ENCODE data around the gene PRPH.

Gene PRPH

DNA sequence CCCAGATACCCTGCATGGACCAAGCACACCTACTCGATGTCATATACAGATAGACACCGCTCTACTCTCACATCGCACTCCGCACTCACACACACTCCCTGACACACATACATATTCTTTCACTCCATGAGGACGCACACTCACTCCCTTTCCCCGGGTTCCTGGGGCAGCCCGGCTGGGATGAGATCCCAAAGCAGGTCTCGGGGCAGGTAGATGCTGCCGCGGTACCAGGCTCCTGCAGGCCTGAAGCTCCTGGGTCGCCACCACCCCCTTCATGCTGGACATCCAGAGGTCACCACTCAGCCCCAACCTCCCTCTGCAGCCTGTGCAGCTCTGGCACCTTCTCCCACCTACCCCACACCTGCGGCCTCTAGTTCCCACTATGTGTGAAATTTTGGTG is 39.7 kb downstream of the PRPH start:
- no peak for DNase-seq

DNA sequence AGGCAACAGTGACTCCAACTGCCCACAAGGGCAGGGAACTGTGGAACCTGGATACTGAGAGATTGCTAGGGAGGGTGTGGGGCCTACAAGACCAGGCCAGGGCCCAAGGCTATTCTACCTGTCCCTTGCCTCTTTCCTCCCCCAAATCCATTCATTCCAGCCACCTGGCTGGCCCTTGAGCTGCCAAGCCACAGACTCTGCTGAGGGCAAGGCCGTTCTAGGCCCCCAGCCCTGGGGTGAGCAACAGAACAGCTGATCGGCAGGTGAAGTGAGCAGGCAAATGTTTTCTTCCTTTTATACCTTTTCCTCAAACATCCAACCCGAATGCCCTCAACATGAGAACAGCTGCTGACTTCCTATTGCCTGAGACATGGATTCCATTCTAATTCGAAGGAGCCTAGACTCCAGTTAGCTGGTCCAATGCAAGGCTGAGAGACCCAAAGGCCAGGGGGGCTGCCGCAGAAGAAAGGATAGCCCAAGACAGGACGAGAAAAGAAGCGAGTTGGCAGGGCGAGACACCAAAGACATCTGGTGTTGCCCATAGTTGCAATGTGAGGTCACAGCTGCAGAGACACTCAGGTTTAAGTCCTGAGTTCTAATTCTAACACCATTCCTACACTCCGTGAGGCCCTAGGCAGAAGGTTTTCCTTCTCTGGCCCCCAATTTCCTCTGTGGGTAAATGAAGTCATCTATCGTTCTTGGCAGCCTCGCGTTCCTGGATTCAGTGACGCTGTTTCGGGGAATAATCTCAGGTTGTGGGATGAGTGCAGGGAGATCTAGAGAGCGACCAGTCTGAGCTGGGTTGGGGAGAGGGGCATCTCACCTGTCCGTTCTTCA is 40.4 kb downstream of the PRPH start:
- no peak for DNase-seq

DNA sequence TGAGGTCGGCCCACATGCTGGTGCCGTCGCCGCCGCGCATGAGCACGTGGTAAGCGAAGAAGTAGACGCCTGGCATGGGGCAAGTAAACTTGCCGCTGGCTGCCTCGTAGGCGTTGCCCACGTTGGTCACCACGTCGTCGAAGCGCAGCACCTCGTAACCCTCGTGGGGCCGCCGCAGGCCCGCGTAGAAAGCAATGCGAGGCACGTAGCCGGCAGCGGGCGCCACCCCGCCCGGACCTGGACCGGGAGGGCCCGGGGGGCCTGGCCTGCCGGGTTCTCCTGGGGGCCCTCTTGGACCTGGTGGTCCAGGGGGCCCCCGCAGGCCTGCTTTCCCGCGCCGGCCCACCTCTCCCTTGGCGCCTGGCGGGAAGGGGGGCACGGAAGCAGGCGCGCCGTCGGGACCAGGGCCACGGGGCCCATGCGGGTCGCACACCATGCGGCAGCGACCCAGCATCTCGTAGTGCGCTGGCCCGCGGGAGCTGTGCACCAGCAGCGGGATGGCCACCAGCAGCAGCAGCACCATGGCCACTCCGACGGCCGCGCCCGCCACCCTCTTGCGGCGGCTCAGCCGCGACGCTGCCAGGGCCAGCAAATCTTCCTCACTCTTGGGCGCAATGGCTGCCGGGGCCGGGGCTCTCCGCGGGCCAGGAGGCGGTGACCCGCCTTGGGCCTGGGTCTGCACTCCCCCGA is 41.2 kb downstream of the PRPH start:
- DNase-seq: no peak

DNA sequence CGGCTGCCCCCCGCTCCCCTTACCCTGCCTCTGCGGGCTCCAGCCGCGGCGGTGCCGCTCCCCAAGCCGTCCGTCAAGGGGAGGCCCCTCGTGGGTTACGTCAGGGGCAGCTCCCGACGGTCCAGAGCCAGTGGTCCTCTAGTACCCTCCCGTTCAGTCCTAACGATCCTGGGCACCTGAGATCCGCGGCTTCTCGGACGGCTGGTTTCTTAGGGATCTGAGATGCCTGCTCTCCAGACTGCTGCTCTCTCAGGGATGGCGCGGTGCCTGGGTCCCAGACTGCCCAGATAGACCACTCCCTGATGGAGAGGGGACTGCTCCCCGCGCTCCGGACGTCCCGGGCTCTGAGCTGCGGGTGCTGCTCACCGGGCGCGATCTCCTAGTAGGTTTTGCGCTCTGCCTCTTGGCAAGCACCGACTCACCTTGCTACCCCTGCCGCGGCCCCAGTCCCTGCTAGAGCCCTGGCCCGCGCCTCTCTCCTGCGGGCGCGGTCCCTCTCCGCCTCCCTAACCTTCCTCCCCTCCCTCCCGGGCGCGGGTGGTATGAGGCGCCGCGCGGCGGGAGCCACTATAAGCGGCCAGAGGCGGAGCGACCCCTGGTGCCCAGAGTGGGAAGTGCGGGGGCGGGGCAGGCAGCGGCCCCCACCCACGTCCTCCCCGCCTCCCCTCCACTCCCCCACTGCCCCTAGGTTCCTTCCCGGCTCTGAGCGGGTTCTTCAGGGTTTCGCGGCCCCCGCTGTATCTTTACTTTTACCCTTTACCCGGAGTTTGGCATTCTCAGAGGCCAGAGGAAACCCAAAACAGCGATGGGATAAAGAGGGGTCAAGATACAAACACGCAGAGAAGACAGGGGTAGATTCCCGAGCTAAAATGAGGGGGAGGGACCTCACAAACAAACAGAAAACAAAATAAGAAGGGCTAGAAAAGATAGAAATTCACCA is 42.0 kb downstream of the PRPH start, which contains the start of gene C1QL4:
C1QL4 (minus strand) TSS at position 544 of the 940 bp plus-strand sequence. CDS start 711 bp downstream, outside the sequence.
- peak; percentile 81 for DNase-seq

DNA sequence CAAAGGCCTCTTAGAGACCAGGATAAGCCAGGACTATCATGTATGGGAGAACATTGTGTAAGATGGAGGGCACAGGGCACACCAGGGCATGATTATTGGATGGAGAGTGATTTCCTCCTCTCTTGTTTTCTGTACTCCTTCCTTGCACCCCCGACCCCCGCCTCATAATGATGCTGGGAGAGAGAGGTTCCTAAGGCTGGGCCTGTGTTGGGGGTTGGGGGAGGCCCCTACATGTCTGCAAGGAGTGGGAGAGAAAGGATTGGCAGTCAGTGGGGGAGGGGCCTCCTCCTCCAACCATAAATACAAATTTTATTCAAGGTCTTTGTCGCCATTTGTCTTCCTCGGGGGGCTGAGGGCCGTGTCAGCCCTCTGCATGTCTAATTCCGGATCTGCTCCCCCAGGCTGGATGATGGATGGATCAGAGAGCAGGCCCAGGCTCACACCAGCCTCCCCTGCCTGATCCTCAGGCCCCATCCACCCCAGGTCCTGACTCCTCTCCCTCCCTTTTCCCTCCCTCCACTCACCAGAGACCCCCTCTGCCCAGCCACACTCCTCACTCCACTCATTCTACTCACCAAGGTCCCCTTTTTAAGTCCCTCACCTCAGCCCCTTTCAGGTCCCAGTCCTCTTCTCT is 44.0 kb downstream of the PRPH start:
- no peak for DNase-seq

DNA sequence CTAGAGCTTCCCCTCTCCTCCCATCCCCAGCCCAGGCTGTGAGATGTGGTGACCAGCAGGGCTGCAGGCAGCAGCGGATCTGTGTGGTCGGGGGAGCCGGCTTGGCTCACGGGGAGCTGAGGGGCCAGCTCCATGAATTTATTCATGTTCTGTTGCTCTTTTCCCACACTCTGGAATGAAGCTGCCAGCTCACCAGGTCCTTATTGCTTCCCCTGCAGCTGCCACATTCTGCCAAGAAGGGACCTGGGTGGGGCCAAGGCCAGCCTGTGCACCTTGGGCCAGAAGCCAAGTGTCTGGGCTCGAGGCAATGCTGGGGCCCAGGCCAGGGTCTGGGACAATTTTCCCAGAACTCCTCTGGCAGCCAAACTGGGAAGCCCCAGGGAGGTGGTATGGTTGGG is 44.5 kb downstream of the PRPH start:
- no peak for DNase-seq

- no peak for DNase-seq
Observed at GRCh38 chr12:49340095-49340870, 45.3 kb downstream of the PRPH start.

- DNase-seq: no peak
Observed at GRCh38 chr12:49340971-49341776, 46.2 kb downstream of the PRPH start.

- no peak for DNase-seq
Observed at GRCh38 chr12:49341777-49342065, 46.8 kb downstream of the PRPH start.

- DNase-seq: peak; percentile 77
Observed at GRCh38 chr12:49342066-49342913, 47.3 kb downstream of the PRPH start.

DNA sequence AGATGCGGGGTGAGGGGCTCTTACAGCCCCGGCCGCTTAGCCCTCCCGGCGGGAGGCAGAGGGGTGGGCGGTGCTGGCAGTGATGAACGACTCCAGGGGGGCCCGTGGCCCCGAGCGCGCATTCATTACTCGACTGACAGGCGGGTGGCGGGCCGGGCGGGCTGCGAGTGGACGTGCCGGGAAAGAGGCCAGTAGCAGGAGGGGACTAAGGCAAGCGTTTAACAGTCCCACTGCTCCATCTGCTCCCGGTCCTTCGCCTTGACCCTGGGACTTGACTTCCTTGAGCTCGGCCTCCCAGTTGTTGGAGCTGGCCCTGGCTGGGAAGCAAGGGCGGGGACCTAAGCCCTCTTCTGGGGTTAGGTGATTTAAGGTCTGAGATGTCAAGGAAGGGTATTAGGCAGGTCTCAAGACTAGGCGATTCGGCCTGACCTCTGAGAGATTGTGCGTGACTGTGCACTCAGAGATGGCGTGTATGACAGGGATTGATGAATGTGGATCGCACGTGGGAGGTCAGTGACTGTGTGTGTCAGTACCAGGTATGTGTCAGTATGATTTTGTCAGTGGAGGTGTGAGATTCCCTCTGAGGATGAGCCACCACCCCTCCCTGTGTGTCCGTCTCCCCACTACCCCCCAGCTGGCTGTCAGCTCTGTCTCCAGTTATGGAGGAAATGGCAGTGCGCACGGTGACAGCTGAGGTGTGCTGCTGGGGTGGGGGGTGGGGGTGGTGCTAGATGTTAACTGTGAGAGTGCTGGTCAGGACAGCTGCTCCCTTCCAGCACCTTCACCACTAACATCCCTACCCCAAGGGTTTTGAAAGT is 48.2 kb downstream of the PRPH start:
- no peak for DNase-seq

DNA sequence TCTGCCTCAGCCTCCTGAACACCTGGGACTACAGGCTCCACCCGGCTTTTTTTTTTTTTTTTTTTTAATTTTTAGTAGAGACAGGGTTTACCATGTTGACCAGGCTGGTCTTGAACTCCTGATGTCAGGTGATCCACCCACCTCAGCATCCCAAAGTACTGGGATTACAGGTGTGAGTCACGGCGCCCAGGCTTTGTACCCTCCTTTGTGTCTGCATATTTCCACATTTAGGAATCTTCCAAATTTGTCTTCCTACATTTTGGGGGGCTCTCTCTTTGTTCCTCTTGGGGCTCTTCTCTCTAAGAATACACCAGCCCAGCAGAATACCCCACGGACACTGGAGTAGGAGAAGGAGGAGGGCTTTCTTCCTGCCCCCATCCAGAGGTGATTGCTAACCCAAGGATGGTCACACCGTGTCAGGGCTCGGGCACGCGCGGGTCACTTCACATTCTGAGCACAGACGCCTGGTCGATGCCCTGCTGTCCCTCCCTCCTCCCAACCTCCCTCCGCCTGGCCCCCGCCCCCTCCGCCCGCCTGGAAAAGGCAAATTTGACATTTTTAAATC is 49.6 kb downstream of the PRPH start:
- DNase-seq: no peak

GRCh38 chr12:49345051-49345824 is 50.3 kb downstream of the PRPH start:
- no peak for DNase-seq

DNA sequence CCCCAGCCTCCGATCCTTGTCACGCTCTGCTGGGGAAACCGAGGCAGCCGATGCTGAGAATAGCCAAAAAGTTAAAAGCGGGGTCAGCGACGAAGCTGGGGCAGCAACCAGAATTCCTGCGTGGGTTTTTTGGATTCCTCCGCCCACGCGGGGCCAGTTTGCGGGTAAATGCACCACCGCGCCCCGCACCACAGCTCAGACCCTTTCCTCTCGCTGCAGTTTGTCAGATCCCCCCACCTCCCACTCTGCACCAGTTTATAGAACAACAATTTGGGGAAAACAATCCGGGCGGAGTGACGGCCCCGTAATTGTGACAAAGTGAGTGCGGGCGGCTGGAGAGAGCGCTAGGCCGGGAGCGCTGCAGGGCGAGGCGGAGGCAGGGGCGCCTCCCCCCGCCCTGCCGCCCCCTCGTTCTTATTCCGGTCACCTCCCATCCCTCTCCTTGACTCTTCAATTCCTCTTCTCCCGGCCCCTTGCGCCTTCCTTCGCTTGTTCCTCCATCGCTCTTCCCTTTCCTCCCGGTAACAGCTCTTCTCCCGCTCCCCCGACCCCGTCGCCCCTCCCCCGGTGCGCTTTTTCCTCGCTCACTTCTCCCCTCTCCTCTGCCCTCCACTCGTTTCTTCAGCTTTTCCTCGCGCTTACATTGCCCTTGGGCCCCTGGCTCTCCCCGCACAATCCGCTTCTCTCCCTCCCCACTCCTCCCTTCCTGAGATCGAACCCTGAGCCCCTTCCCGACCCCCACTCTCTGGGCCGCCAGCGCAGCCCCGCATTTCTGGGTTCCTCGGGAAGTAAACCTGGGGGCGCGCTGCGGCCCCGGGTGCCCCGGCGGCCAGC is 51.1 kb downstream of the PRPH start:
- no peak for DNase-seq

GRCh38 chr12:49346659-49347310 is 51.8 kb downstream of the PRPH start, which contains the start of gene DNAJC22:
Gene DNAJC22 (plus strand): TSS chr12:49346888. CDS start chr12:49348873, 1,985 bp downstream.
- DNase-seq: no peak

All from CD4-positive, alpha-beta T cell treated with Interferon gamma for 1 hour (primary cell).